Esophagus squamous epithelium (tissue), 4 donors: ENCODE results near the gene NDFIP1.

Experiments used
- POLR2A ChIP-seq, 4 donors: fragments of 450-650 bp; IDR thresholded peaks; one replicate each; pipeline ENCODE4 v1.6.1; 2017; ENCODE audit warnings: antibody characterized with exemption in 4 of 4, mild to moderate bottlenecking in 4 of 4, moderate library complexity in 3 of 4
- TF ChIP-seq, protein P1 (sequence below), 6 experiments: fragments of 450-650 bp in 4 of 6; fragments of 200-600 bp in 2 of 6; sonication (generic) in 2 of 6; IDR thresholded peaks; one replicate each; pipeline ENCODE4 v1.5.1; 2016 to 2019; ENCODE audit warnings: antibody characterized with exemption in 6 of 6, mild to moderate bottlenecking in 4 of 6, moderate library complexity in 4 of 6

DNA sequence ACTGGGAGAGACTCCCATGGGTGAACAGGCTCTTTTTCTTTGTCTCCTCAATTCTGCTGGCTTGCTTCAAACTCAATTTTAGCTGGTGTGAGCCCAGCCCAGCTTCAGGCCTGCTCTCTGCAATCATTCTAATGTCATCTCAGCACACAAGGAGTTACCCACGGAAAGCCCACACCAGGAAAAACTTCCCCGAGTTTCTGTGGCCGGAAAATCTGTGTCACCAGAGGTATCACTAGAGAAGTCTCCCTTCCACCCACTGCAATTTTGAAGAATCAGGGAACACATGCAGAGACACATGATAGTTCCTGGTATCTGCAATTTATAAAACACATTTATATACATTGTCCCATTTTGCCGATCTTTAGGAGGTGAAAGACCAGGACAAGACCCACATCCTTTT is 13.5 kb upstream of the NDFIP1 start:
- TF ChIP-seq, protein P1, sequence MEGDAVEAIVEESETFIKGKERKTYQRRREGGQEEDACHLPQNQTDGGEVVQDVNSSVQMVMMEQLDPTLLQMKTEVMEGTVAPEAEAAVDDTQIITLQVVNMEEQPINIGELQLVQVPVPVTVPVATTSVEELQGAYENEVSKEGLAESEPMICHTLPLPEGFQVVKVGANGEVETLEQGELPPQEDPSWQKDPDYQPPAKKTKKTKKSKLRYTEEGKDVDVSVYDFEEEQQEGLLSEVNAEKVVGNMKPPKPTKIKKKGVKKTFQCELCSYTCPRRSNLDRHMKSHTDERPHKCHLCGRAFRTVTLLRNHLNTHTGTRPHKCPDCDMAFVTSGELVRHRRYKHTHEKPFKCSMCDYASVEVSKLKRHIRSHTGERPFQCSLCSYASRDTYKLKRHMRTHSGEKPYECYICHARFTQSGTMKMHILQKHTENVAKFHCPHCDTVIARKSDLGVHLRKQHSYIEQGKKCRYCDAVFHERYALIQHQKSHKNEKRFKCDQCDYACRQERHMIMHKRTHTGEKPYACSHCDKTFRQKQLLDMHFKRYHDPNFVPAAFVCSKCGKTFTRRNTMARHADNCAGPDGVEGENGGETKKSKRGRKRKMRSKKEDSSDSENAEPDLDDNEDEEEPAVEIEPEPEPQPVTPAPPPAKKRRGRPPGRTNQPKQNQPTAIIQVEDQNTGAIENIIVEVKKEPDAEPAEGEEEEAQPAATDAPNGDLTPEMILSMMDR (IDR thresholded peaks at IDR 0.05) = no peak
- TF ChIP-seq POLR2A (IDR thresholded peaks at IDR 0.05) = no peak
